IPS-20b (cell line): Measurements from ENCODE around the gene EPB41L2.

Experiments
- H3K27ac ChIP-seq: one replicate; pipeline ENCODE4 v1.5.1; 2013; ENCODE audit warnings: low read length
- H3K27me3 ChIP-seq: 2 replicates; pipeline ENCODE4 v1.6.1; 2013; ENCODE audit warnings: mild to moderate bottlenecking, low read length, inconsistent platforms; ENCODE audit not compliant: insufficient read depth
- H3K36me3 ChIP-seq: 2 replicates; pipeline ENCODE4 v1.6.1; 2013; ENCODE audit warnings: low read depth, mild to moderate bottlenecking, inconsistent platforms, low read length, moderate library complexity; ENCODE audit not compliant: insufficient read depth
- H3K4me1 ChIP-seq: 2 replicates; pipeline ENCODE4 v1.6.1; 2013; ENCODE audit warnings: mild to moderate bottlenecking, control low read depth, inconsistent platforms, low read length, moderate library complexity; ENCODE audit not compliant: insufficient read depth
- H3K4me3 ChIP-seq: 2 replicates; pipeline ENCODE4 v1.5.1; 2013; ENCODE audit warnings: mild to moderate bottlenecking, low read length, inconsistent platforms
- H3K9ac ChIP-seq: 2 replicates; pipeline ENCODE4 v1.6.1; 2013; ENCODE audit warnings: low read depth, mild to moderate bottlenecking, inconsistent platforms, low read length, moderate library complexity
- H3K9me3 ChIP-seq: 2 replicates; pipeline ENCODE4 v1.6.1; 2013; ENCODE audit warnings: mild to moderate bottlenecking, low read depth, low read length, inconsistent platforms; ENCODE audit not compliant: insufficient read depth

The EPB41L2 gene

DNA sequence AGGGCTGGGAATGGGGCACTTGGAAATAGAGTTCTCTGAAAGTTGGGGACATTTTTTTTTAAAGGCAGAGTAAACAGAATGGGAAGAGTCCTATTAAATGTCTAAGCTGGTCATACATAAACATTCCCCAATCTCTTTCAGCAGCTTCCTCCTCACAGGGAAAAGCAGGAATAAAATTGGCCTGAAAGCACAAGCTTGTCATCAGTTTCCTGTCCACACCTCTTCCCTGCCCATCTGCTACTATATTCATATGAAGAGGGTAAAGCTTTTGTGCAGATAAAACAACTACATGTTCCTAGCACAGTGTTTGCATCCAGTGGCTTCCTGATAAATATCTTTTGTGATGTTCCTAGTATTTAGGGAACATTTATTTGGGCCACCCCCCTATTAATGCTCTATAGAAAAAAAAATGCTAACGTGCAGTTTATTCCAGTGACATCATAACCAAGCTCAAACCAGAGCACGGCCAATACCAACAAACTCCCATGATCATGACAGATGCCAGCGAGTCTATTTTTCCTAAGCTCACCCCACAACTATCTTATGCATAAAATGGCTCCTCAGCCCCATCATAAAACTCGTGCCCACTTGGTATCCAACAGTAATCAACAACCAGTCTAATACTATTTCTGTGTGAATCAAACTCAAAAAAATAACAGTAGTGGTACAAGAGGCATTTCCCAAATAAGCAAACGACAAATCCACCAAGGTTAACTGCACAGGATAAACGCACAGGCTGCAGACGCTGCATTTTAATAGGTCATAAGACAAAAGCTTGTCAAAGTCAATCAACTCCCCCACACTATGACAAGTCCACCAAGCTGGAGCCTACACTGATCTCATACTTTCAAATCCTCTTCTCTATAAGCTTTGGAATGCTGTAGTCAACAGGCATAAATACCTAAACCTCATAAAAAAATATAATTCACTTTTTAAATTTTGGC is 95.3 kb downstream of the EPB41L2 start:
- H3K9ac ChIP-seq: no peak overlapping the region
- H3K36me3 ChIP-seq: no peaks in the 10 kb centered on the region
- no peaks in the 10 kb centered on the region for H3K27me3 ChIP-seq
- peaks cover 15% of the 10 kb centered on the region; the same call in 1 of the 2 replicates for H3K4me1 ChIP-seq
- no peak overlapping the region for H3K4me3 ChIP-seq
- H3K9me3 ChIP-seq: no peaks in the 10 kb centered on the region
- no peak overlapping the region for H3K27ac ChIP-seq

GRCh38 chr6:130966344-130966980 is 96.6 kb downstream of the EPB41L2 start:
- H3K36me3 ChIP-seq: no peaks in the 10 kb centered on the region
- no peaks in the 10 kb centered on the region for H3K27me3 ChIP-seq
- no peak overlapping the region for H3K9ac ChIP-seq
- peaks cover 15% of the 10 kb centered on the region; the same call in 1 of the 2 replicates for H3K4me1 ChIP-seq
- H3K9me3 ChIP-seq: no peaks in the 10 kb centered on the region
- H3K4me3 ChIP-seq: no peak overlapping the region
- no peak overlapping the region for H3K27ac ChIP-seq

DNA sequence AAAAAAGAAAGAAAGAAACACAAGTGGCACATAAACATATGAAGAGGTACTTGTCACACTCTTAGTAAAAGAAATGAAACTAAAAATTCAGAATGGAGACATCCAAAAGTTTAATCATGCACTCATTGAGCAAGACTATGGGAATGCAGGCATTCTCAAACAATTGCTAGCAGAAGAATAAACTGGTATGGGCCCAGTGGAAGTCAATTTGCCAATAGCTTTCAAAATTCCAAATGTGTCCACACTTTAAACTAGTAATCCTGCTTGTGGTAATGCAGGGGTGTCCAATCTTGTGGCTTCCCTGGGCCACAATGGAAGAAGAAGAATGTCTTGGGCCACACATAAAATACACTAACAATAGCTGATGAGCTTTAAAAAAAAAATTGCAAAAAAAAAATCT is 97.4 kb downstream of the EPB41L2 start:
- Histone ChIP-seq H3K36me3 (no peaks in the 10 kb centered on the region), H3K9me3 (no peaks in the 10 kb centered on the region), H3K9ac (no peak overlapping the region), H3K4me1 (peaks cover 15% of the 10 kb centered on the region; the same call in 1 of the 2 replicates), H3K27me3 (no peaks in the 10 kb centered on the region), H3K4me3 (no peak overlapping the region), H3K27ac (no peak overlapping the region)

- H3K27ac ChIP-seq: no peak overlapping the region
- no peaks in the 10 kb centered on the region for H3K9me3 ChIP-seq
- peaks cover 15% of the 10 kb centered on the region; the same call in 1 of the 2 replicates for H3K4me1 ChIP-seq
- no peak overlapping the region for H3K4me3 ChIP-seq
- H3K36me3 ChIP-seq: no peaks in the 10 kb centered on the region
- no peaks in the 10 kb centered on the region for H3K27me3 ChIP-seq
- H3K9ac ChIP-seq: no peak overlapping the region
These were observed 98.0 kb downstream of the EPB41L2 start for GRCh38 chr6:130964808-130965604.

DNA sequence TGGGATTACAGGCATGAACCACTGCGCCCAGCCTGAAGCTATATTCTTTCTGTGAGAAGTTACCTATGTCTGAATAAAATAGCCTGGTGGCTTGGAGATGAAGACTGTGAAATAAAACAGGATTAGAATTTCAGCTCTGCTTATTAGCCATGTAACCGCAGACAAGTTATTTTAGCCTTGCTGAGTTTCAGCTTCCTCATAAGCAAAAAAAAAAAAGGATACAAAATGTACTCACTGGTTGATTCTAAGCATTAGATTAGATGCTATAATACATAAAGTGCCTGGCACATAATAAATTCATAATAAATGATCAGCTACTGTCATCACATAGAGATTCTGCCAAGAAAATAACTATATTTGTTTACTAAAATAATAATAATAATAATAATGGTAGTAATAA is 98.8 kb downstream of the EPB41L2 start:
- H3K4me1 ChIP-seq: peaks cover 15% of the 10 kb centered on the region; the same call in 1 of the 2 replicates
- no peak overlapping the region for H3K9ac ChIP-seq
- H3K27me3 ChIP-seq: no peaks in the 10 kb centered on the region
- H3K27ac ChIP-seq: no peak overlapping the region
- no peaks in the 10 kb centered on the region for H3K9me3 ChIP-seq
- no peak overlapping the region for H3K4me3 ChIP-seq
- H3K36me3 ChIP-seq: no peaks in the 10 kb centered on the region

DNA sequence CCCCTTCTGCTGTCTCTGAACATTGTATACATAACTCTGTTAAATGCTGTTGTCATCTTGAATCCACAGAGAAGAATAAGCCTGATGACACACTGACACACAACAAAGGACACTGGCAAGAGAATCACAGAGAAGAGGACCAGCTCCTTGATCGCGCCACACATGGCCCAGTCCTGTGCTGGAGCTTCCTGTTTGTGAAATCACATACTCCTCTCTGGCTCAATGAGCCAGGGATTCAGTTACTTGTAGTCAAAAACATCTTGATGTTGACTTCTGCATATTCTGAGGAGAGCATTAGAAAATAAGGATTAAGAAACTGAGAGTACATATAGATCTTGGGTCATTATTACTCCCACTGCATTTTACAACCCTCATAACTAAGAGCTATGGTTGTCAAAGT is 100.1 kb downstream of the EPB41L2 start:
- Histone ChIP-seq H3K27ac (no peak overlapping the region), H3K4me1 (peaks cover 15% of the 10 kb centered on the region; the same call in 1 of the 2 replicates), H3K4me3 (no peak overlapping the region), H3K9ac (no peak overlapping the region), H3K9me3 (no peaks in the 10 kb centered on the region), H3K27me3 (no peaks in the 10 kb centered on the region), H3K36me3 (no peaks in the 10 kb centered on the region)

DNA sequence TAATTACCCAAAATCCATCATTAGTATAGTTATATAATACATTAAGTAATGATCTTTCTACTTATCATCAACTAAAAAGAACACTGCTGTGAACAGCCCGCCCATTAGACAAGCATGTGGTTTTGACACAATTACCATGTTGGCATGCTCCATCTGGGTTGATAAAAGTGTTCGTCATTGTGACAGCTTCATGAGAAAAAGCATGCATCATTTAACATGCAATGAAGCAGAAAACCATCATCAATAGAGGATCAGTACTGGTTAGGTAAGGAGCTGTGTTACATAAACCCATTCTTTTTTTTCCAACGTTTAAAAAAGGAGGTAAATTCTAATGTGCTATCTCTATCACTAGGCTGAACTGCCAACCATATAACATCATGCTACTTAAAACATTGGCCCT is 101.9 kb downstream of the EPB41L2 start:
- Histone ChIP-seq H3K27ac (no peak overlapping the region), H3K9me3 (no peaks in the 10 kb centered on the region), H3K36me3 (no peaks in the 10 kb centered on the region), H3K27me3 (no peaks in the 10 kb centered on the region), H3K4me1 (peaks cover 3% of the 10 kb centered on the region; the same call in 1 of the 2 replicates), H3K4me3 (no peak overlapping the region), H3K9ac (no peak overlapping the region)

DNA sequence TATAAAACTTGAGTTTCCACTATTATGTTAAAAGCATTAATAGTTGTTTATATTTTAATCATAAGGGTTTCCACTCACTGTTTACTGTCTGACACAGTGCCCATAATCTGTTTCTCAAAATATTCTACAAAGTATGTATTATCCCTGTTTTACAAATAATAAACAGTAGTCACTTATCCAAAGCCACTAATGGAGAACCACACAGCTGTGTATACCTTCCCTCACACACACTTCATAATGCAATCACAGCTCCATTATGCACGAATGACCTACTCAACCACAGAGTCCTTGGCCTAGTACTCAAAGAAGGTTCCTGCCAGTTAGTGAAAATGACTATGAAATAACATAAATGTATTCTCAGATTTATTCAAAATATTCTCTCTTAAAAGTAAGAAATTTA is 103.1 kb downstream of the EPB41L2 start:
- H3K9ac ChIP-seq: no peak overlapping the region
- no peaks in the 10 kb centered on the region for H3K27me3 ChIP-seq
- no peak overlapping the region for H3K27ac ChIP-seq
- peaks cover 3% of the 10 kb centered on the region; the same call in 1 of the 2 replicates for H3K4me1 ChIP-seq
- H3K9me3 ChIP-seq: no peaks in the 10 kb centered on the region
- no peak overlapping the region for H3K4me3 ChIP-seq
- H3K36me3 ChIP-seq: no peaks in the 10 kb centered on the region

DNA sequence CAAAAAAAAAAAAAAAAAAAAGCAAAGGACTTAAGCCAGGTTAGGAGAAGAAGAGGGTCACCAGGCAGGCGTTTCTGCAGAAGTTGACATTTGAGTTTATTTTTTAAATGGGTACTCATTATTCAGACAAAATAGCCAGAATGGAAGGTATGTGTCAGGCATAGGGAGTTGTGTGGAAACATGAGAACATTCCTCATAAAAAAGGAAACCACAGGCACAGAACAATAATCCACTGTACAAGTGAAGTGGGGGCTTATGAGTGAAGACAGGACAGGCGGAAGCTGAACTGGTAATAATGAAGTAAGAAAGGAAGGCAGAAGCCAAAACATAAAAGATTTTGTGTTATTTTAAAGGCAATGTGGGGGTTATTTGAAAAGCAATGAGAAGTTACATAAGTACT is 104.6 kb downstream of the EPB41L2 start:
- Histone ChIP-seq H3K36me3 (no peaks in the 10 kb centered on the region), H3K9me3 (no peaks in the 10 kb centered on the region), H3K27ac (no peak overlapping the region), H3K4me3 (no peak overlapping the region), H3K9ac (no peak overlapping the region), H3K4me1 (peaks cover 3% of the 10 kb centered on the region; the same call in 1 of the 2 replicates), H3K27me3 (no peaks in the 10 kb centered on the region)

DNA sequence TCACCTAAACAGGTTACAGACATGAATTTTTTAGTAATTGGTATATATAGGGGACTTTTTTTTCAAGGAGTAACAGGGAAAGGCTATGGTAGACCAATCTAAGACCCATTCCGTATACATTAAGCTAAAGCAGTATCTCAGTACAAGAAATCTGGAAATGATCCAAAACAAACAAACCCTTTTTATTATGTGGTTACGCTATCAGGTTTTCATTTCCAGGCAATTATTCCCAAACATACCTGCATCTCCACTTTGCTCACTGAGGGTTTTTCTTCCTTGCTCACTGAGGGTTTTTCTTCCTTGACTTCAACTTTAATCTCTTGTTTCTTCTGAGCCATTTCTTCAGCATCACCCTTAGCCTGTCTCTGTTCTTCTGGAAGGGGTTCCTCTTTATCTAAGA is 107.3 kb downstream of the EPB41L2 start:
- Histone ChIP-seq H3K4me3 (no peak overlapping the region), H3K36me3 (no peaks in the 10 kb centered on the region), H3K4me1 (peaks cover 3% of the 10 kb centered on the region; the same call in 1 of the 2 replicates), H3K9me3 (no peaks in the 10 kb centered on the region), H3K9ac (no peak overlapping the region), H3K27ac (no peak overlapping the region), H3K27me3 (no peaks in the 10 kb centered on the region)

GRCh38 chr6:130949553-130949952 is 113.5 kb downstream of the EPB41L2 start:
- Histone ChIP-seq H3K4me1 (peaks cover 12% of the 10 kb centered on the region), H3K27me3 (no peaks in the 10 kb centered on the region), H3K27ac (no peak overlapping the region), H3K36me3 (no peaks in the 10 kb centered on the region), H3K9ac (no peak overlapping the region), H3K4me3 (no peak overlapping the region), H3K9me3 (no peaks in the 10 kb centered on the region)
